SK-N-SH (cell line): Measurements from ENCODE around the gene SLC47A1. TPM values are rescaled to one million over a fixed set of nuclear protein-coding genes. Genes with fewer than 3 reads are reported as not detected.

ENCODE experiments used
- CTCF ChIA-PET: fragments of 300-600, 350-600 bp; formaldehyde crosslinking; extraction: SDS; loops from one replicate; lab custom pipeline; 2021; lab: Yijun Ruan, JAX
- POLR2A ChIA-PET: fragments of 350-600 bp; sonication (Branson Sonifier 250); formaldehyde crosslinking; extraction: SDS; loops from one replicate; lab custom pipeline; 2020; ENCODE audit warnings: antibody characterized with exemption, inconsistent platforms; lab: Yijun Ruan, JAX
- DNase-seq: peaks from one replicate; pipeline ENCODE4 v3.0.0; 2012
- H2AFZ ChIP-seq: fragments of 200-600 bp; sonication (generic); 2 replicates; pipeline ENCODE4 v1.8.1; 2016; ENCODE audit warnings: antibody characterized with exemption, mild to moderate bottlenecking, low read depth
- H3F3A ChIP-seq: fragments of 200-600 bp; sonication (generic); replicated peaks from 2 replicates; pipeline ENCODE3; 2016; ENCODE audit warnings: antibody characterized with exemption, mild to moderate bottlenecking; ENCODE audit not compliant: insufficient read depth
- H3K27ac ChIP-seq, 2 experiments: fragments of 200-500 bp in 1 of 2; fragments of 200-600 bp in 1 of 2; sonication (Bioruptor generic) in 1 of 2; sonication (generic), shearing (Covaris generic) in 1 of 2; 2 replicates each; pipeline versions ENCODE4 v1.5.1 to v1.6.1; 2014 to 2016; ENCODE audit warnings: low read depth in 2 of 2, inconsistent platforms in 1 of 2, low read length in 1 of 2, mild to moderate bottlenecking in 1 of 2, mixed read lengths in 1 of 2
- H3K27me3 ChIP-seq: fragments of 200-600 bp; sonication (generic), shearing (Covaris generic); 2 replicates; pipeline ENCODE4 v1.6.1; 2016; ENCODE audit warnings: mixed run types; ENCODE audit not compliant: insufficient read depth
- H3K36me3 ChIP-seq, 2 experiments: fragments of 200-500 bp in 1 of 2; fragments of 200-600 bp in 1 of 2; sonication (Bioruptor generic) in 1 of 2; sonication (generic) in 1 of 2; replicated peaks in 1 of 2; 2 replicates each; pipeline versions ENCODE3 to v1.5.1; 2014 to 2016; ENCODE audit warnings: low read length in 1 of 2, mild to moderate bottlenecking in 1 of 2; ENCODE audit not compliant: insufficient read depth in 2 of 2, control insufficient read depth in 1 of 2
- H3K4me1 ChIP-seq, 2 experiments: fragments of 200-500 bp in 1 of 2; fragments of 200-600 bp in 1 of 2; sonication (Bioruptor generic) in 1 of 2; sonication (generic), shearing (Covaris generic) in 1 of 2; 2 replicates each; pipeline versions ENCODE4 v1.5.1 to v1.6.1; 2014 to 2016; ENCODE audit warnings: low read depth in 1 of 2, low read length in 1 of 2, mixed run types in 1 of 2; ENCODE audit not compliant: insufficient read depth in 2 of 2, control insufficient read depth in 1 of 2
- H3K4me2 ChIP-seq: fragments of 200-600 bp; sonication (generic), shearing (Covaris generic); 2 replicates; pipeline ENCODE4 v1.6.1; 2017; ENCODE audit warnings: mixed run types
- H3K4me3 ChIP-seq, 2 experiments: fragments of 200-500 bp in 1 of 2; fragments of 200-600 bp in 1 of 2; sonication (Bioruptor generic) in 1 of 2; sonication (generic), shearing (Covaris generic) in 1 of 2; 2 replicates each; pipeline versions ENCODE4 v1.5.1 to v1.8.1; 2014 to 2016; ENCODE audit warnings: low read depth in 2 of 2, inconsistent platforms in 1 of 2, low read length in 1 of 2, mild to moderate bottlenecking in 1 of 2, mixed read lengths in 1 of 2, moderate library complexity in 1 of 2
- H3K79me2 ChIP-seq: fragments of 200-600 bp; sonication (generic); 2 replicates; pipeline ENCODE4 v1.8.1; 2017; ENCODE audit warnings: mild to moderate bottlenecking; ENCODE audit not compliant: insufficient read depth
- H3K9ac ChIP-seq: fragments of 200-600 bp; sonication (generic); 2 replicates; pipeline ENCODE4 v1.6.1; 2017; ENCODE audit warnings: mixed run types
- H3K9me2 ChIP-seq: fragments of 200-600 bp; sonication (generic); 2 replicates; pipeline ENCODE4 v1.6.1; 2017; ENCODE audit warnings: mixed run types
- H3K9me3 ChIP-seq: fragments of 200-600 bp; sonication (generic); 2 replicates; pipeline ENCODE4 v1.6.1; 2017; ENCODE audit warnings: mixed run types, mild to moderate bottlenecking, moderate library complexity
- H4K20me1 ChIP-seq: fragments of 200-600 bp; sonication (generic); 2 replicates; pipeline ENCODE4 v1.6.1; 2017; ENCODE audit warnings: mild to moderate bottlenecking, mixed run types; ENCODE audit not compliant: insufficient read depth
- EZH2phosphoT487 ChIP-seq: fragments of 200-600 bp; sonication (generic); IDR thresholded peaks from 2 replicates; pipeline ENCODE4 v1.6.1; 2017; ENCODE audit warnings: low read depth, mixed run types, mild to moderate bottlenecking, antibody characterized with exemption, moderate library complexity, borderline replicate concordance
- FOSL2 ChIP-seq: IDR thresholded peaks from 2 replicates; pipeline ENCODE4 v1.4.0; 2012; ENCODE audit warnings: low read depth, mild to moderate bottlenecking, moderate library complexity, borderline replicate concordance
- FOXJ3 ChIP-seq: sonication (generic); formaldehyde crosslinking; IDR thresholded peaks from 2 replicates; pipeline ENCODE4 v1.5.1; 2020; ENCODE audit warnings: mild to moderate bottlenecking, missing genetic modification reagents
- MEF2A ChIP-seq: IDR thresholded peaks from 2 replicates; pipeline ENCODE4 v1.4.0; 2012; ENCODE audit warnings: low read depth, borderline replicate concordance
- MXI1 ChIP-seq: IDR thresholded peaks from 2 replicates; pipeline ENCODE4 v1.6.1; 2012; ENCODE audit warnings: mild to moderate bottlenecking, low read depth, low read length, improper control_type of control experiment
- NFIC ChIP-seq: IDR thresholded peaks from 2 replicates; pipeline ENCODE4 v1.4.0; 2012; ENCODE audit warnings: borderline replicate concordance
- RCOR1 ChIP-seq: fragments of 150-350 bp; IDR thresholded peaks from 2 replicates; pipeline ENCODE4 v1.6.1; 2017; ENCODE audit warnings: antibody characterized with exemption, low read length
- RFX5 ChIP-seq: IDR thresholded peaks from 2 replicates; pipeline ENCODE4 v1.6.1; 2012; ENCODE audit warnings: mild to moderate bottlenecking, improper control_type of control experiment, low read length
- RXRA ChIP-seq: IDR thresholded peaks from 2 replicates; pipeline ENCODE4 v1.4.0; 2012; ENCODE audit warnings: low read depth, mild to moderate bottlenecking, borderline replicate concordance
- SIN3A ChIP-seq: IDR thresholded peaks from 2 replicates; pipeline ENCODE4 v1.6.1; 2012; ENCODE audit warnings: low read depth, mild to moderate bottlenecking, low read length, moderate library complexity, borderline replicate concordance
- SMC3 ChIP-seq: IDR thresholded peaks from 2 replicates; pipeline ENCODE4 v1.6.1; 2012; ENCODE audit warnings: low read depth, low read length, improper control_type of control experiment
- TEAD4 ChIP-seq: IDR thresholded peaks from 2 replicates; pipeline ENCODE4 v1.4.0; 2012; ENCODE audit warnings: mild to moderate bottlenecking, borderline replicate concordance; ENCODE audit not compliant: insufficient read depth
- YY1 ChIP-seq: IDR thresholded peaks from 2 replicates; pipeline ENCODE4 v1.4.0; 2012; ENCODE audit warnings: low read depth, mild to moderate bottlenecking
- WGBS: methylation state at CpG from one replicate; pipeline ENCODE4 v1.1.6; 2017; ENCODE audit warnings: low lambda C conversion rate; 5-methylcytosine and 5-hydroxymethylcytosine counted together
- polyA plus RNA-seq, 3 experiments: library from polyadenylated mRNA; depleted of rRNA; stranded (reverse); fragments of >200 nt; gene quantifications; 2 replicates each; pipeline ENCODE4 v1.2.3, GENCODE V29; 2012
- TF ChIP-seq, protein P1 (sequence below): fragments of 200-600 bp; sonication (generic); IDR thresholded peaks from 2 replicates; pipeline ENCODE4 v1.6.1; 2017; ENCODE audit warnings: antibody characterized with exemption, mild to moderate bottlenecking, moderate library complexity

SLC47A1 gene
- polyA plus RNA-seq, 1 of the 3 experiments (the other 2 are of a cell fraction) = 3.5 TPM

GRCh38 chr17:19555746-19556145, 22.1 kb downstream of the SLC47A1 start:
- Histone ChIP-seq H3F3A (no peaks in the 10 kb centered on the region), H3K79me2 (no peaks in the 10 kb centered on the region), H3K27ac (no peak overlapping the region), H4K20me1 (no peaks in the 10 kb centered on the region), H3K9me3 (no peaks in the 10 kb centered on the region), H2AFZ (no peak overlapping the region), H3K27me3 (no peaks in the 10 kb centered on the region), H3K9me2 (no peaks in the 10 kb centered on the region), H3K36me3 (no peaks in the 10 kb centered on the region), H3K4me1 (no peaks in the 10 kb centered on the region), H3K4me3 (no peak overlapping the region), H3K4me2 (no peak overlapping the region), H3K9ac (no peak overlapping the region)
- 83% methylated on average over 9 of the region's 11 CpGs for WGBS
- TF ChIP-seq MEF2A (no peak), EZH2phosphoT487 (no peak), NFIC (no peak), SIN3A (no peak), RXRA (no peak), MXI1 (no peak), TEAD4 (no peak), FOSL2 (no peak), YY1 (no peak), SMC3 (no peak), RCOR1 (no peak), FOXJ3 (CRISPR knock-in tag) (no peak), RFX5 (no peak)
- TF ChIP-seq, protein P1, sequence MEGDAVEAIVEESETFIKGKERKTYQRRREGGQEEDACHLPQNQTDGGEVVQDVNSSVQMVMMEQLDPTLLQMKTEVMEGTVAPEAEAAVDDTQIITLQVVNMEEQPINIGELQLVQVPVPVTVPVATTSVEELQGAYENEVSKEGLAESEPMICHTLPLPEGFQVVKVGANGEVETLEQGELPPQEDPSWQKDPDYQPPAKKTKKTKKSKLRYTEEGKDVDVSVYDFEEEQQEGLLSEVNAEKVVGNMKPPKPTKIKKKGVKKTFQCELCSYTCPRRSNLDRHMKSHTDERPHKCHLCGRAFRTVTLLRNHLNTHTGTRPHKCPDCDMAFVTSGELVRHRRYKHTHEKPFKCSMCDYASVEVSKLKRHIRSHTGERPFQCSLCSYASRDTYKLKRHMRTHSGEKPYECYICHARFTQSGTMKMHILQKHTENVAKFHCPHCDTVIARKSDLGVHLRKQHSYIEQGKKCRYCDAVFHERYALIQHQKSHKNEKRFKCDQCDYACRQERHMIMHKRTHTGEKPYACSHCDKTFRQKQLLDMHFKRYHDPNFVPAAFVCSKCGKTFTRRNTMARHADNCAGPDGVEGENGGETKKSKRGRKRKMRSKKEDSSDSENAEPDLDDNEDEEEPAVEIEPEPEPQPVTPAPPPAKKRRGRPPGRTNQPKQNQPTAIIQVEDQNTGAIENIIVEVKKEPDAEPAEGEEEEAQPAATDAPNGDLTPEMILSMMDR = no peak
- CTCF ChIA-PET = interaction anchor here (1.5 kb wide), 1 partner anchor 42 kb away, joined by 3 read pairs; no protein-coding TSS in a partner anchor
- POLR2A ChIA-PET = no interaction called here
- no peak for DNase-seq

DNA sequence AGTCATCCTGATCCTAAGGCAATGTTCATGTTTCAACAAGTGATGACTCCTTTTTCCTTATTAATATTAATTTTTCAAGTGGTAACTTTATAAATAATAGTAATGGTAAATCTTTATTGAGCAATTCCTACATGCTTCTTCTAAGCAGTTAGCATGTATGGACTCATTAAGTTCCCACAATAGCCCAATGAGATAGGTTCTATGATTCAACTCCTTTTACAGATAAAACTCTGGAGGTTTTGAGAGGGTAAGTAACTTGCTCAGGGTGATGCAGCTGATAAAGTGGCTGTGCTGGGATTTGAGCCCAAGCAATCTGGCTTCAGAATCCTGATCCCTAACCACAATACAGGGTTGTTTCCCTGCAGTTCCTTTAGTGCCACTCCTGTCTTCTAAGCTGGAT, 25.3 kb downstream of the SLC47A1 start:
- H3K9me2 ChIP-seq = no peaks in the 10 kb centered on the region
- no peak overlapping the region for H3K27ac ChIP-seq
- DNase-seq = no peak
- H4K20me1 ChIP-seq = no peaks in the 10 kb centered on the region
- no peaks in the 10 kb centered on the region for H3K27me3 ChIP-seq
- POLR2A ChIA-PET = no interaction called here
- H3K9me3 ChIP-seq = no peaks in the 10 kb centered on the region
- no peak overlapping the region for H2AFZ ChIP-seq
- no peaks in the 10 kb centered on the region for H3K79me2 ChIP-seq
- H3F3A ChIP-seq = no peaks in the 10 kb centered on the region
- no peaks in the 10 kb centered on the region for H3K36me3 ChIP-seq
- CTCF ChIA-PET = interaction anchor here (0.7 to 0.9 kb wide), 3 partner anchors 12 to 269 kb away, joined by 3 read pairs; no protein-coding TSS in a partner anchor
- H3K9ac ChIP-seq = no peak overlapping the region
- TF ChIP-seq FOXJ3 (CRISPR knock-in tag) = no peak
- no peak for TF ChIP-seq RFX5
- H3K4me1 ChIP-seq = no peaks in the 10 kb centered on the region
- H3K4me3 ChIP-seq = no peak overlapping the region
- no peak overlapping the region for H3K4me2 ChIP-seq
